Subcutaneous abdominal adipose tissue (tissue), 5 donors: ENCODE results near the gene SLC1A1.

Experiments used
- H3K27ac ChIP-seq: one replicate; pipeline ENCODE4 v1.7.0; 2013; ENCODE audit warnings: low read depth, mild to moderate bottlenecking, inconsistent platforms, low read length, moderate library complexity
- H3K27me3 ChIP-seq, 5 donors: one replicate each; pipeline ENCODE4 v1.7.0; 2013; ENCODE audit warnings: low read length in 5 of 5, inconsistent platforms in 1 of 5; ENCODE audit not compliant: control insufficient read depth in 5 of 5, insufficient read depth in 4 of 5
- H3K36me3 ChIP-seq, 5 donors: one replicate each; pipeline ENCODE4 v1.7.0; 2013; ENCODE audit warnings: low read length in 5 of 5; ENCODE audit not compliant: control insufficient read depth in 5 of 5, insufficient read depth in 5 of 5
- H3K4me1 ChIP-seq, 5 donors: one replicate each; pipeline ENCODE4 v1.7.0; 2013; ENCODE audit warnings: low read length in 5 of 5, mild to moderate bottlenecking in 3 of 5, moderate library complexity in 1 of 5; ENCODE audit not compliant: control insufficient read depth in 5 of 5, insufficient read depth in 5 of 5
- H3K4me3 ChIP-seq, 5 donors: one replicate each; pipeline ENCODE4 v1.7.0; 2013; ENCODE audit warnings: low read length in 5 of 5, low read depth in 1 of 5
- H3K9ac ChIP-seq, 5 donors: one replicate each; pipeline ENCODE4 v1.7.0; 2013; ENCODE audit warnings: low read length in 5 of 5, mild to moderate bottlenecking in 4 of 5, moderate library complexity in 3 of 5
- H3K9me3 ChIP-seq, 5 donors: one replicate each; pipeline ENCODE4 v1.7.0; 2013; ENCODE audit warnings: low read length in 5 of 5; ENCODE audit not compliant: control insufficient read depth in 5 of 5
- donor health status: healthy.
- donor health status: healthy.
- donor health status: healthy.
- donor health status: healthy.
- donor health status: healthy.

SLC1A1 gene

GRCh38 chr9:4572184-4572826 is 82.0 kb downstream of the SLC1A1 start:
- no peaks in the 10 kb centered on the region for H3K9me3 ChIP-seq
- H3K27me3 ChIP-seq, result no peaks in the 10 kb centered on the region
- H3K4me3 ChIP-seq, result no peak overlapping the region
- no peak overlapping the region for H3K9ac ChIP-seq
- no peaks in the 10 kb centered on the region for H3K4me1 ChIP-seq
- H3K27ac ChIP-seq, result no peak overlapping the region
- H3K36me3 ChIP-seq, result peaks cover 0 to 39% (median 10%) of the 10 kb centered on the region in 5 donors

DNA sequence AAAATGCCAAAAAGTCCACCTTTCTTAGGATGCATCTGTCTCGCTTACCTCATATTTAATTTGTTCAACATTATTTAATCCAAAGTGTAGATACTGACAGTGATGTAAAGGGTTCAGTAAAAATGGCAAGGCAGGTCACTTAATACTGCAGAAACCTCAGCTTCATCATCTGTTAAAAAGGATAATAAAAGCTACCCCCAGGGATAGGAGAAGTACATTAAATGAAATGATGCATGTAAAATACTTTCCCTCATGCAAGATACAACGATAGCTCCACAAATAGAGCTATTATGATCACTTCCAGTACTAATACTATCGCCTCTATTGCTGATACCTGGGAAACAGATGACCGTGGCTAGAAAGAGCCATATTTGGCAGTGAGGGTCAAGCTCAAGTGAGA is 82.9 kb downstream of the SLC1A1 start:
- Histone ChIP-seq H3K4me3 (no peak overlapping the region), H3K36me3 (peaks cover 0 to 44% (median 10%) of the 10 kb centered on the region in 5 donors), H3K27ac (no peak overlapping the region), H3K27me3 (no peaks in the 10 kb centered on the region), H3K9ac (no peak overlapping the region), H3K9me3 (no peaks in the 10 kb centered on the region), H3K4me1 (no peaks in the 10 kb centered on the region)

- no peaks in the 10 kb centered on the region for H3K27me3 ChIP-seq
- H3K9ac ChIP-seq, result no peak overlapping the region
- H3K4me1 ChIP-seq, result peaks cover 0 to 2% (median 1%) of the 10 kb centered on the region in 5 donors
- H3K27ac ChIP-seq, result no peak overlapping the region
- H3K36me3 ChIP-seq, result peaks cover 0 to 40% (median 10%) of the 10 kb centered on the region in 5 donors
- no peak overlapping the region for H3K4me3 ChIP-seq
- no peaks in the 10 kb centered on the region for H3K9me3 ChIP-seq
Observed at GRCh38 chr9:4573634-4574389, 83.5 kb downstream of the SLC1A1 start.

DNA sequence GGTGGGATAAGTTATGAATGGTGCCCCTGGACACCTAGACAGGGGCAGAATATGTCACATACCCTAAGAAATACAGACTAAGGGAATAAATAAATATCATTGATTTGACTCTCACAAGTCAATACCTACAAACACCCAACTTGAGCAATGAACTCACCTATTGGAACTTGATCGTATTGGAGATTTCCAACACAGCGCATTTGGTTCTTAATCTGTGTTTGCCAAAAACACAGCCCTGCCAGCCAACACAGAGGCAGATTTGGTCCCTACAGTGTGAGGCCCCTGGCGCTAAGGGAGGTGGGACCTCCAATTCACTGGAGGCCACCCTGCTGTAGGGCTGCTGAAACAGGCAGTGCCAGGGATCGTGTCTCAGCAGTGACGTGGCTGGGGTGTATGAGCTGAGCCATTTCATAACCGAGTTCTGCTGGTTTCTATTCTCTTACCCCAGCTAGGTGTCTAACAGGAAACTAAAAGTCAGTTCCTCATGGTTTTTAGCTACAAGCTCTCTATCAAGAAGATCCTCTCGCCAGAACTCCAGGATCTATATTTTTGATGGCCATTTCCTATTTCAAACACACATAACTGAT is 84.5 kb downstream of the SLC1A1 start:
- Histone ChIP-seq H3K4me1 (peaks cover 0 to 11% (median 7%) of the 10 kb centered on the region in 5 donors), H3K27ac (no peak overlapping the region), H3K9me3 (no peaks in the 10 kb centered on the region), H3K27me3 (no peaks in the 10 kb centered on the region), H3K36me3 (peaks cover 0 to 40% (median 10%) of the 10 kb centered on the region in 5 donors), H3K9ac (no peak overlapping the region), H3K4me3 (no peak overlapping the region)

GRCh38 chr9:4575997-4576396 is 85.7 kb downstream of the SLC1A1 start:
- H3K4me3 ChIP-seq, result no peak overlapping the region

GRCh38 chr9:4576448-4576847 is 86.2 kb downstream of the SLC1A1 start:
- no peak overlapping the region for H3K4me3 ChIP-seq
- peaks cover 0 to 37% (median 10%) of the 10 kb centered on the region in 5 donors for H3K36me3 ChIP-seq
- peaks cover 0 to 14% (median 7%) of the 10 kb centered on the region in 5 donors for H3K4me1 ChIP-seq
- H3K9ac ChIP-seq, result no peak overlapping the region
- H3K9me3 ChIP-seq, result no peaks in the 10 kb centered on the region
- H3K27me3 ChIP-seq, result no peaks in the 10 kb centered on the region
- H3K27ac ChIP-seq, result no peak overlapping the region

More at GRCh38 chr9:4575997-4576396, 85.7 kb downstream of the SLC1A1 start:
- no peak overlapping the region for H3K9ac ChIP-seq
- H3K4me1 ChIP-seq, result peaks cover 0 to 11% (median 7%) of the 10 kb centered on the region in 5 donors
- no peaks in the 10 kb centered on the region for H3K9me3 ChIP-seq
- no peaks in the 10 kb centered on the region for H3K27me3 ChIP-seq
- H3K36me3 ChIP-seq, result peaks cover 0 to 37% (median 10%) of the 10 kb centered on the region in 5 donors
- no peak overlapping the region for H3K27ac ChIP-seq

GRCh38 chr9:4579001-4579400 is 88.7 kb downstream of the SLC1A1 start:
- Histone ChIP-seq H3K27ac (peak overlapping the region; percentile 27), H3K27me3 (no peaks in the 10 kb centered on the region), H3K4me1 (peaks cover 0 to 21% (median 12%) of the 10 kb centered on the region in 5 donors), H3K4me3 (no peak overlapping the region), H3K9me3 (no peaks in the 10 kb centered on the region), H3K36me3 (peaks cover 0 to 44% (median 20%) of the 10 kb centered on the region in 5 donors), H3K9ac (peak overlapping the region in 2 of 5 donors; percentile 2 to 51)

DNA sequence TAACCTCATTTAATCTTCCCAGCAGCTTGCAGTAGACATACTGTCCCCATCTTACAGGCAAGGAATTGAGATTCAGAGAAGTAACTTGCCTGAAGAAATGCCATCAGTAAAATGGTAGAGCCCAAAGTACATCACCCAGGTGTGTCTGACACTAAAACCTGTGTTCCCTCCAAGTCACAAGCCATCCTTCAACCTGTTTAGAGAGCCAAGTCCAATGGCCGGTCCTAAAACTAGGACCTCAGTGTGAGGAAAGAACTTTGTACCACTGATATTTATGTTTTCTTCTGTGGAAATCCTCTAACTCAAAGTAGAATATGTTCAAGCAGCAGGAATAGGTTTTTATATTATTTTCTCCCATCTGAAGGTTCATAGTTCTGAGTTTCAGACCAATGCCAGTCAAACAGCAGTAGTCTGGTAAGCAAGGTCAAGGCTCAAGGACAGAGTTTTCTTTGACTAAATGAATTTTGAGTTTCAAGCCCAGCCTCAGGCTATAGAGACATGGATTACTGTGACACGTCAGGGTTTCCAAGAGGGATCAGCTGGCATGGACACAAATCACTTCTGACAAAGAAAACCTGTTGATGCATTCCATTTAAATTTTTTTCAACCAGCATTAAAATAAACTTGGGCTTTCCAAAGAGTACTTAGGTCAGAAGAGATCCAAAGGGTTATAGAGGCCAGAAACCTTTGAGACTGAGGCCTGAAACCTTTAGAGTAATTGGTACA is 90.9 kb downstream of the SLC1A1 start:
- no peak overlapping the region for H3K9ac ChIP-seq
- H3K36me3 ChIP-seq, result peaks cover 0 to 47% (median 28%) of the 10 kb centered on the region in 5 donors
- H3K27ac ChIP-seq, result no peak overlapping the region
- H3K9me3 ChIP-seq, result no peaks in the 10 kb centered on the region
- H3K27me3 ChIP-seq, result no peaks in the 10 kb centered on the region
- peaks cover 0 to 21% (median 12%) of the 10 kb centered on the region in 5 donors for H3K4me1 ChIP-seq
- no peak overlapping the region for H3K4me3 ChIP-seq

DNA sequence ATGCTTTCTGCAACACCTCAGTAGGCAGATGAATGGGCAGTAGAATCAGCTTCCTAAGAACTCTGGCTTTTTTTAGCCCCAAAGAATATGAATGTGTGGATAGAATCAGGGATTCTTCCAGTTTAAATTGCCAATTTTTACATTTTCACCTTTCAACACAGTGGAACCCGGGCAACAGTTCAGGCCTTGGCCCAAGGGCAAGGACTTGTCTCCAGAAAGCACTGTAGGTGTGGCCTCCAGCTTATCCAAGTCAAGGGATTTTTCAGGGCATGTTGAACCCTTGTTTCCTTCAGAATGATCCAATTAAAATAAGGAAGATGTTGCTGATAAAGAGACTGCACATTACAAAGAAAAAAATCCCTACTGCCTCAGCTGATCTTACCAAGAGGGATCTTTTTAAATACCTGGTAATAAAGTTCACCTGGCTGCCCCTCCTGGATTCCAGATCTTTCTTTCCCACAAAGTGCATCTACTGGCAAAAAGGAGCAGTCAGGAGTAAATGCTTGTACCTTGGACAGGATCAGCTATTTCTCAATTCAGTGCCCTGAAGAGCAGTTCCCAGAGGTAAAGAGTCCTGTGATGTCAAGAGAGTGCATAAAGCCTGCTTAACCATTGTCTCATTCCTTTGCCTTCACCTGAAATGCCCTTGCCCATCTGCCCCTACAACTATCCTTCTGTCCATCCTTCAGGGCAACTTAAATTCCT is 91.7 kb downstream of the SLC1A1 start:
- no peak overlapping the region for H3K4me3 ChIP-seq
- no peaks in the 10 kb centered on the region for H3K27me3 ChIP-seq
- H3K27ac ChIP-seq, result no peak overlapping the region
- peaks cover 0 to 38% (median 22%) of the 10 kb centered on the region in 5 donors for H3K36me3 ChIP-seq
- H3K9ac ChIP-seq, result no peak overlapping the region
- no peaks in the 10 kb centered on the region for H3K9me3 ChIP-seq
- peaks cover 0 to 21% (median 12%) of the 10 kb centered on the region in 5 donors for H3K4me1 ChIP-seq
